ENCODE data around the gene NEURL1. TPM values are rescaled to one million over a fixed set of nuclear protein-coding genes. Genes with fewer than 3 reads are reported as not detected.

The NEURL1 gene
- total and polyA plus RNA-seq, 4 donors, result 0.14 to 2.0 (median 0.74) TPM

DNA sequence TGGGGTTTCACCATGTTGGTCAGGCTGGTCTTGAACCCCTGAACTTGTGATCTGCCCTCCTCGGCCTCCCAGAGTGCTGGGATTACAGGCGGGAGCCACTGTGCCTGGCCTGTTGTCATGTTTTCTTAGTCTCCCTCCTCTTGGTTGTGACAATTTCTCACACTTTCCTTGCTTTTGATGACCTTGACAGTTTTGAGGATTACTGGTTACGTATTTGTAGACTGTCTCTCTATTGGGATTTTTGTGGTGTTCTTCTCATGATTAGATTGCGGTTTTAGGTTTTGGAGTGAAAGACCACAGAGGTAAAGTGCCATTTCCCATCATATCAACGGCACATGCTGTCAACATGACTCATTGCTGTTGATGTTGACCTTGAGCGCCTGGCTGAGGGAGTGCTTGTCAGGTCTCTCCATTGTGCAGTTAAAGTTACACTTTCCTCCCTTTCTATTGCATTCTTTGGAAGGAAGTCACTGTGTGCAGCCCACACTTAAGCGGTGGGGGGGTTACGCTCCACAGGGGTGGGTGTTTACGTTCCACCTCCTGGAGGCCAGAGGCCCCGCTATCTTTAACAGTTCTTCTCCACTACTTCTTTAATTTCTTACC lies 10.8 kb downstream of the NEURL1 start:
- Histone ChIP-seq H3K27me3 (ENCODE audit: control insufficient read depth in 3 of 3, insufficient read depth in 3 of 3, low read length in 2 of 3) (peaks cover 0 to 13% (median 12%) of the 10 kb centered on the region in 3 donors), H3K36me3 (ENCODE audit: control insufficient read depth in 4 of 4, insufficient read depth in 4 of 4, low read length in 4 of 4) (no peaks in the 10 kb centered on the region), H3K4me3 (no peak overlapping the region), H3K27ac (ENCODE audit: low read depth in 1 of 2, low read length in 1 of 2) (no peak overlapping the region), H3K4me1 (ENCODE audit: control insufficient read depth in 5 of 5, insufficient read depth in 5 of 5, low read length in 5 of 5) (no peaks in the 10 kb centered on the region), H3K9ac (ENCODE audit: insufficient read depth in 1 of 2, low read length in 2 of 2) (no peak overlapping the region), H3K9me3 (ENCODE audit: control insufficient read depth in 4 of 4, insufficient read depth in 3 of 4, low read length in 3 of 4) (peaks cover 0 to 2% (median 0%) of the 10 kb centered on the region in 4 donors)
- TF ChIP-seq, protein P1, sequence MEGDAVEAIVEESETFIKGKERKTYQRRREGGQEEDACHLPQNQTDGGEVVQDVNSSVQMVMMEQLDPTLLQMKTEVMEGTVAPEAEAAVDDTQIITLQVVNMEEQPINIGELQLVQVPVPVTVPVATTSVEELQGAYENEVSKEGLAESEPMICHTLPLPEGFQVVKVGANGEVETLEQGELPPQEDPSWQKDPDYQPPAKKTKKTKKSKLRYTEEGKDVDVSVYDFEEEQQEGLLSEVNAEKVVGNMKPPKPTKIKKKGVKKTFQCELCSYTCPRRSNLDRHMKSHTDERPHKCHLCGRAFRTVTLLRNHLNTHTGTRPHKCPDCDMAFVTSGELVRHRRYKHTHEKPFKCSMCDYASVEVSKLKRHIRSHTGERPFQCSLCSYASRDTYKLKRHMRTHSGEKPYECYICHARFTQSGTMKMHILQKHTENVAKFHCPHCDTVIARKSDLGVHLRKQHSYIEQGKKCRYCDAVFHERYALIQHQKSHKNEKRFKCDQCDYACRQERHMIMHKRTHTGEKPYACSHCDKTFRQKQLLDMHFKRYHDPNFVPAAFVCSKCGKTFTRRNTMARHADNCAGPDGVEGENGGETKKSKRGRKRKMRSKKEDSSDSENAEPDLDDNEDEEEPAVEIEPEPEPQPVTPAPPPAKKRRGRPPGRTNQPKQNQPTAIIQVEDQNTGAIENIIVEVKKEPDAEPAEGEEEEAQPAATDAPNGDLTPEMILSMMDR (IDR thresholded peaks at IDR 0.05; ENCODE audit: control extremely low read depth, extremely low read depth), result no peak
- DNase-seq (no peak), ATAC-seq (ENCODE audit: insufficient read depth, low FRiP score) (no peak)
- WGBS, 2 donors, result 27 to 34% methylated on average over 10 of the region's 10 CpGs

DNA sequence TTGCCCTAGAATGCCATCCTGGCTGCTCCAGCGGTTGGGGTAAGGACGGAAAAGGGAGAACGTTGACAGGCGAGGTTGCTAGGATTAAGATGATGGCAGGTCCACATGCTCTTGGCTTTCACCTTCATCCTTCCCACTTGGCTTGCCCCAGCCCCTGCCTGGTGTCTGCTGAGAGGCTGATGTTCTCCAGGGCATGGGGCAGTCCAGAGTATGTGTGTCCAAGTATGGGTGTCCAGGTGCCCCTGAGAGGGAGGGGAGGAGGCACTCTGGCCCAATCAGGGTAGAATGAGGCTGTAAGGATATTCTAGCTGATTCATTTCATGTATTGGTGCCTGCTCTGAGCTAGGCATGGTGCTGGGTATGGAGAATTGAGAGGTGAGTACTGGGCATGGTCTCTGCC lies 12.6 kb downstream of the NEURL1 start:
- TF ChIP-seq, protein P1 (IDR thresholded peaks at IDR 0.05; ENCODE audit: control extremely low read depth, extremely low read depth), result no peak
- Histone ChIP-seq H3K36me3 (ENCODE audit: control insufficient read depth in 4 of 4, insufficient read depth in 4 of 4, low read length in 4 of 4) (no peaks in the 10 kb centered on the region), H3K27ac (ENCODE audit: low read depth in 1 of 2, low read length in 1 of 2) (no peak overlapping the region), H3K9ac (ENCODE audit: insufficient read depth in 1 of 2, low read length in 2 of 2) (no peak overlapping the region), H3K4me3 (no peak overlapping the region), H3K9me3 (ENCODE audit: control insufficient read depth in 4 of 4, insufficient read depth in 3 of 4, low read length in 3 of 4) (peaks cover 0 to 2% (median 0%) of the 10 kb centered on the region in 4 donors), H3K27me3 (ENCODE audit: control insufficient read depth in 3 of 3, insufficient read depth in 3 of 3, low read length in 2 of 3) (peaks cover 0 to 5% (median 4%) of the 10 kb centered on the region in 3 donors), H3K4me1 (ENCODE audit: control insufficient read depth in 5 of 5, insufficient read depth in 5 of 5, low read length in 5 of 5) (no peaks in the 10 kb centered on the region)
- WGBS, 2 donors, result 90 to 94% methylated on average over 4 of the region's 4 CpGs
- DNase-seq, result no peak
- no peak for ATAC-seq (ENCODE audit: insufficient read depth, low FRiP score)

DNA sequence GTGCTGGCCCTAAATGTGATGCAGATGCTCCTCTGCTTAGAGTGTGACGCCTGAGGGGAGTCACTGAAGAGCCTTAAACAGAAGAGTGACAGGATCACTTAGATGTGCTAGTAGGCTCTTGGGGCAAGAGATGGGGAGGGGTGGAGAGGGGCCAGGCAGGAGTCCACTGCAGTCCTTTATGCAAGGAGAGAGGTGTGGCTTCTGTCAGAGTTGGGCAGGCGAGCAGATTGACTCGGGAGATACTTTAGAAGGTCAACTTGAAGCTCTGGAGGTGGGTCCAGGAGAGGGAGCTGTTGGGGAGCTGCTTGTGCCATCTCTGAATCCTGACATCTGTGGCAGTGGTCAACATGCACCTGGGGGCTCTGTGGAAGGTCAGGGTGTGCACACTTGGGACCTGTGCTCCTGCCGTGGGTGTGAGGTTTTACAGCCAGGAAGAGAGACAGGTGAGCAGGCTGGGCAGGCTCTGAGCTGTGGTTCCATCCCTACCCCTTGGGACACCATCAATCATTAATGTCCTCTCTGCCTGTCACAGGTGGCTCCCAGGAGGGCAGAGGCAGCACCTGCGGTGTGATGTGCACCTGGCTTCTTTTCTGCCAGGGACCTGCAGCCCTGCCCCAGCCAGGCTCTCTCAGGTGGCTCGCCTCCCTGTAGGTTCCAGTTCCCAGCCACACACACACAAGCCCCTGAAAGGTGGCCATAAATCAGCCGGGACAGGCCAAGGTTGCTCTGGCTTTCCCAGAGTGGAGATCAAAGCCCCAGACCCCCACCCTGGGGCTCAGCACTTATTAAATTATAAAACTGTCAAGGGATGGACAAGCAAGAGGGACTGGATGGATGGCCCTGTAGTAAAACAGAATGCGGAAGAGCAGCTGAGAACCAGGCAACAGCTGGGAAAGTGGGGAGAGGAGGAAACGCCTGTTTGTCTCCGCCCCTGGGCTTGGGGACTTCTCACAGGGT lies 14.0 kb downstream of the NEURL1 start:
- DNase-seq, result no peak
- H3K9ac ChIP-seq (ENCODE audit: insufficient read depth in 1 of 2, low read length in 2 of 2), result no peak overlapping the region

More for the DNA sequence above, 14.0 kb downstream of the NEURL1 start:
- ATAC-seq (ENCODE audit: insufficient read depth, low FRiP score), result no peak
- 70 to 75% methylated on average over 10 of the region's 10 CpGs for WGBS, 2 donors
- H3K9me3 ChIP-seq (ENCODE audit: control insufficient read depth in 4 of 4, insufficient read depth in 3 of 4, low read length in 3 of 4), result peaks cover 0 to 2% (median 0%) of the 10 kb centered on the region in 4 donors
- H3K27me3 ChIP-seq (ENCODE audit: control insufficient read depth in 3 of 3, insufficient read depth in 3 of 3, low read length in 2 of 3), result peaks cover 0 to 4% (median 3%) of the 10 kb centered on the region in 3 donors
- H3K27ac ChIP-seq (ENCODE audit: low read depth in 1 of 2, low read length in 1 of 2), result no peak overlapping the region
- TF ChIP-seq, protein P1 (IDR thresholded peaks at IDR 0.05; ENCODE audit: control extremely low read depth, extremely low read depth), result no peak
- H3K4me1 ChIP-seq (ENCODE audit: control insufficient read depth in 5 of 5, insufficient read depth in 5 of 5, low read length in 5 of 5), result no peaks in the 10 kb centered on the region
- no peak overlapping the region for H3K4me3 ChIP-seq
- no peaks in the 10 kb centered on the region for H3K36me3 ChIP-seq (ENCODE audit: control insufficient read depth in 4 of 4, insufficient read depth in 4 of 4, low read length in 4 of 4)
